Endodermal cell (in vitro differentiated cells): ENCODE measurements around the gene GATAD2B. TPM values are rescaled to one million over a fixed set of nuclear protein-coding genes. Genes with fewer than 3 reads are reported as not detected.
"Not testable (repeated sequence)": the region's sequence is repeated elsewhere in the genome, so short reads cannot be mapped to it uniquely, and the experiment has no call there.

Experiments used
- DNase-seq: peaks from one replicate; pipeline ENCODE4 v3.0.0-alpha.2; 2017
- H3K27ac ChIP-seq: 2 replicates; pipeline ENCODE4 v1.5.1; 2013; ENCODE audit warnings: mild to moderate bottlenecking, low read depth, low read length, moderate library complexity
- H3K27me3 ChIP-seq: 2 replicates; pipeline ENCODE4 v1.6.1; 2013; ENCODE audit warnings: mild to moderate bottlenecking, low read length, moderate library complexity; ENCODE audit not compliant: insufficient read depth, control insufficient read depth, poor library complexity, severe bottlenecking
- H3K36me3 ChIP-seq: 2 replicates; pipeline ENCODE4 v1.7.0; 2013; ENCODE audit warnings: mild to moderate bottlenecking, low read length, moderate library complexity; ENCODE audit not compliant: control insufficient read depth, insufficient read depth
- H3K4me1 ChIP-seq: one replicate; pipeline ENCODE4 v1.7.0; 2013; ENCODE audit warnings: low read length; ENCODE audit not compliant: control insufficient read depth, insufficient read depth
- H3K4me3 ChIP-seq: 2 replicates; pipeline ENCODE4 v1.5.1; 2013; ENCODE audit warnings: mild to moderate bottlenecking, low read length, moderate library complexity
- H3K9ac ChIP-seq: 2 replicates; pipeline ENCODE4 v1.6.1; 2013; ENCODE audit warnings: mild to moderate bottlenecking, low read length, moderate library complexity; ENCODE audit not compliant: poor library complexity, severe bottlenecking; ENCODE audit errors: extremely low read depth
- H3K9me3 ChIP-seq: 2 replicates; pipeline ENCODE4 v1.6.1; 2013; ENCODE audit warnings: mild to moderate bottlenecking, low read length, moderate library complexity; ENCODE audit not compliant: control insufficient read depth
- H3K27ac Mint-ChIP-seq: 2 replicates; pipeline ENCODE4 v1.8.0; 2020; ENCODE audit warnings: mixed read lengths
- H3K27me3 Mint-ChIP-seq: 2 replicates; pipeline ENCODE4 v1.8.0; 2021; ENCODE audit warnings: mild to moderate bottlenecking, mixed read lengths; ENCODE audit not compliant: insufficient read depth
- H3K36me3 Mint-ChIP-seq: 2 replicates; pipeline ENCODE4 v1.8.0; 2020; ENCODE audit warnings: low read depth, mixed read lengths
- H3K4me1 Mint-ChIP-seq: 2 replicates; pipeline ENCODE4 v1.8.0; 2020; ENCODE audit warnings: mixed read lengths
- H3K4me3 Mint-ChIP-seq: 2 replicates; pipeline ENCODE4 v1.8.0; 2020; ENCODE audit warnings: mild to moderate bottlenecking, moderate library complexity, mixed read lengths
- H3K9me3 Mint-ChIP-seq: 2 replicates; pipeline ENCODE4 v1.8.0; 2020; ENCODE audit warnings: mild to moderate bottlenecking, mixed read lengths
- CTCF ChIP-seq: fragments of 200-600 bp; sonication (generic); conservative IDR thresholded peaks from 2 replicates; pipeline ENCODE4 v1.5.0; 2021; ENCODE audit warnings: antibody characterized with exemption, mild to moderate bottlenecking
- WGBS, 2 experiments: methylation state at CpG; one replicate each; pipeline versions ENCODE4 v1.1.5 to v1.1.7; 2013; ENCODE audit warnings: missing lambda C conversion rate in 2 of 2, mixed read lengths in 1 of 2; ENCODE audit not compliant: insufficient coverage in 1 of 2, insufficient read length in 1 of 2; 5-methylcytosine and 5-hydroxymethylcytosine counted together
- total RNA-seq, 2 donors: library from RNA; stranded (reverse); fragmentation: NEBNext Ultra II Directional in 1 of 2; extraction: Animal tissue kit (Norgen Biotek cat#: 25700) in 1 of 2; gene quantifications; 2 replicates in 1 of 2; 3 replicates in 1 of 2; pipeline ENCODE4 v1.2.1, GENCODE V29; 2021

GATAD2B gene
- total RNA-seq, 2 donors from 2014 or later: 45.2 to 51.2 TPM

GRCh38 chr1:153833968-153834367 lies 88.8 kb downstream of the GATAD2B start:
- H3K4me3 Mint-ChIP-seq, H3K9me3 Mint-ChIP-seq, H3K9me3 ChIP-seq, H3K27me3 ChIP-seq, H3K4me1 Mint-ChIP-seq, H3K36me3 Mint-ChIP-seq, H3K4me1 ChIP-seq, H3K27ac ChIP-seq, H3K36me3 ChIP-seq, H3K27ac Mint-ChIP-seq, DNase-seq, H3K4me3 ChIP-seq, H3K27me3 Mint-ChIP-seq, H3K9ac ChIP-seq: not testable (repeated sequence)
- 95 to 100% methylated on average over 5 to 8 of the region's 8 CpGs for WGBS, 2 experiments

GRCh38 chr1:153833171-153833570 lies 89.6 kb downstream of the GATAD2B start:
- Mint-ChIP-seq H3K4me1 (peaks cover 5% of the 10 kb centered on the region), H3K36me3 (peaks cover 7% of the 10 kb centered on the region), H3K9me3 (no peaks in the 10 kb centered on the region), H3K4me3 (no peak overlapping the region), H3K27me3 (no peaks in the 10 kb centered on the region), H3K27ac (no peak overlapping the region)
- no peaks in the 10 kb centered on the region for H3K27me3 ChIP-seq
- H3K9me3 ChIP-seq: no peaks in the 10 kb centered on the region
- WGBS, 2 experiments: 93% methylated on average over 3 of the region's 3 CpGs
- DNase-seq: no peak
- peaks cover 4% of the 10 kb centered on the region for H3K36me3 ChIP-seq
- no peak for TF ChIP-seq CTCF
- H3K4me1 ChIP-seq: no peaks in the 10 kb centered on the region
- no peak overlapping the region for H3K27ac ChIP-seq
- H3K9ac ChIP-seq: no peak overlapping the region
- H3K4me3 ChIP-seq: no peak overlapping the region

- no peak for TF ChIP-seq CTCF
- Histone ChIP-seq H3K9me3 (no peaks in the 10 kb centered on the region), H3K9ac (no peak overlapping the region), H3K27ac (no peak overlapping the region), H3K36me3 (peaks cover 13% of the 10 kb centered on the region), H3K4me3 (no peak overlapping the region), H3K4me1 (no peaks in the 10 kb centered on the region), H3K27me3 (no peaks in the 10 kb centered on the region)
- no peak for DNase-seq
- Mint-ChIP-seq H3K9me3 (no peaks in the 10 kb centered on the region), H3K4me3 (no peak overlapping the region), H3K36me3 (peaks cover 15% of the 10 kb centered on the region), H3K27ac (no peak overlapping the region), H3K27me3 (no peaks in the 10 kb centered on the region), H3K4me1 (peaks cover 3% of the 10 kb centered on the region)
- WGBS, 2 experiments: 93 to 100% methylated on average over 2 to 3 of the region's 3 CpGs
These were observed 90.5 kb downstream of the GATAD2B start for GRCh38 chr1:153832293-153832692.

- Mint-ChIP-seq H3K4me1 (no peaks in the 10 kb centered on the region), H3K27ac (peak overlapping the region; percentile 72), H3K36me3 (peaks cover 24% of the 10 kb centered on the region), H3K27me3 (no peaks in the 10 kb centered on the region), H3K9me3 (no peaks in the 10 kb centered on the region), H3K4me3 (no peak overlapping the region)
- H3K27ac ChIP-seq: no peak overlapping the region
- H3K4me3 ChIP-seq: no peak overlapping the region
- H3K4me1 ChIP-seq: no peaks in the 10 kb centered on the region
- no peaks in the 10 kb centered on the region for H3K27me3 ChIP-seq
- peaks cover 23% of the 10 kb centered on the region for H3K36me3 ChIP-seq
- no peaks in the 10 kb centered on the region for H3K9me3 ChIP-seq
- no peak overlapping the region for H3K9ac ChIP-seq
- TF ChIP-seq CTCF: no peak
- 92 to 94% methylated on average over 2 of the region's 2 CpGs for WGBS, 2 experiments
- no peak for DNase-seq
These were observed 91.7 kb downstream of the GATAD2B start for GRCh38 chr1:153831026-153831425.
